Effector memory CD8-positive, alpha-beta T cell (primary cell): ENCODE measurements around the gene ZBTB46.
A peak's percentile ranks its signal among the peaks of the same experiment; 100 is the strongest.

Source experiments
- ATAC-seq: fragments of 150-1000 bp; cut with Tn5 transposase; replicated peaks from 2 replicates; pipeline ENCODE4 v1.10.0; 2021; ENCODE audit warnings: mild to moderate bottlenecking, moderate library complexity
- DNase-seq, 3 experiments: peaks; one replicate each; pipeline ENCODE4 v3.0.0; 2021
- H3K27ac Mint-ChIP-seq, 2 donors: one replicate each; pipeline ENCODE4 v1.8.0; 2022; ENCODE audit warnings: mild to moderate bottlenecking in 2 of 2, mixed read lengths in 2 of 2, moderate library complexity in 2 of 2
- H3K27me3 Mint-ChIP-seq, 2 donors: one replicate each; pipeline ENCODE4 v1.8.0; 2022; ENCODE audit warnings: mixed read lengths in 2 of 2
- H3K36me3 Mint-ChIP-seq: one replicate; pipeline ENCODE4 v1.8.0; 2022; ENCODE audit warnings: mild to moderate bottlenecking, moderate library complexity, mixed read lengths; ENCODE audit not compliant: insufficient read depth
- H3K4me1 Mint-ChIP-seq, 2 donors: one replicate each; pipeline ENCODE4 v1.8.0; 2022; ENCODE audit warnings: low read depth in 2 of 2, mixed read lengths in 2 of 2
- H3K4me3 Mint-ChIP-seq, 2 donors: one replicate each; pipeline ENCODE4 v1.8.0; 2022; ENCODE audit warnings: mild to moderate bottlenecking in 2 of 2, mixed read lengths in 2 of 2, moderate library complexity in 2 of 2
- H3K9me3 Mint-ChIP-seq, 2 donors: one replicate each; pipeline ENCODE4 v1.8.0; 2022; ENCODE audit warnings: mixed read lengths in 2 of 2

ZBTB46 gene

DNA sequence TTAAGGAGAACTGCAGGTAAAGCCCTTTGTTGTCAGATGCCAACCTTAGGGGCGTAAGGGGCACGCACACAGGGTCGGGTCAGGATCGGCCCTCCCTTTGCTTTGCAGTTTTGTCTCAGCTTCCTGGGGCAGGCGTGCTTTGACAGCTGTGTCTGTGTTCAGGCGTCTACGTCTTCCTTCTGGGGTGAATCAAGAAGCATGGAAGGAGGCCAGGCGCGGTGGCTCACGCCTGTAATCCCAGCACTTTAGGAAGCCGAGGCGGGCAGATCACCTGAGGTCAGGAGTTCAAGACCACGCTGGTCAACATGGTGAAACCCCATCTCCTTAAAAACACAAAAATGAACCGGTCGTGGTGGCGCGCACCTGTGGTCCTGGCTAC lies 121.9 kb downstream of the ZBTB46 start:
- DNase-seq (no peak), ATAC-seq (no peak)
- H3K27me3 Mint-ChIP-seq, result no peaks in the 10 kb centered on the region
- H3K4me3 Mint-ChIP-seq, result peak overlapping the region; percentile 85 to 87
- H3K36me3 Mint-ChIP-seq, result peaks cover 63% of the 10 kb centered on the region
- H3K27ac Mint-ChIP-seq, result peak overlapping the region; percentile 52 to 94
- H3K9me3 Mint-ChIP-seq, result no peaks in the 10 kb centered on the region
- peaks cover 37 to 38% of the 10 kb centered on the region in 2 donors for H3K4me1 Mint-ChIP-seq

DNA sequence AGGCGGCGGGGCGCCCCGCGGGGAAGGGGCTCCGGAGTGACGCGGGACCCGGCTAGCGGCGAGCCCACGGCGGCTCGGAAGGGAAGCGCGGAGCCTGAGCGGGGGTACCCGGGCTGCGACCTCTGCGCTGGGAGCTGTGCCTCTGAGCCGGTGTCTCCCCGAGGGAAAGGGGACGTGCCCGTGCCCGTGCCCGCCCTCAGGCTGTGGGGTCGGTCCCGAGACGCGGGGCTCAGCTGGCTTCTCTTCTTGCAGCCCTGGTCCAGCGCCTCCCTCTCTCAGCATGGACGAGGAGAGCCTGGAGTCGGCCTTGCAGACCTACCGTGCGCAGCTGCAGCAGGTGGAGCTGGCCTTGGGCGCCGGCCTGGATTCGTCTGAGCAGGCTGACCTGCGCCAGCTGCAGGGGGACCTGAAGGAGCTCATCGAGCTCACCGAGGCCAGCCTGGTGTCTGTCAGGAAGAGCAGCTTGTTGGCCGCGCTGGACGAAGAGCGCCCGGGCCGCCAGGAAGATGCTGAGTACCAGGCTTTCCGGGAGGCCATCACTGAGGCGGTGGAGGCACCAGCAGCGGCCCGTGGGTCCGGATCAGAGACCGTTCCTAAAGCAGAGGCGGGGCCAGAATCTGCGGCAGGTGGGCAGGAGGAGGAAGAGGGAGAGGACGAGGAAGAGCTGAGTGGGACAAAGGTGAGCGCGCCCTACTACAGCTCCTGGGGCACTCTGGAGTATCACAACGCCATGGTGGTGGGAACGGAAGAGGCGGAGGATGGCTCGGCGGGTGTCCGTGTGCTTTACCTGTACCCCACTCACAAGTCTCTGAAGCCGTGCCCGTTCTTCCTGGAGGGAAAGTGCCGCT lies 122.5 kb downstream of the ZBTB46 start:
- no peaks in the 10 kb centered on the region for H3K27me3 Mint-ChIP-seq
- peak overlapping the region; percentile 52 to 94 for H3K27ac Mint-ChIP-seq
- peaks cover 37 to 38% of the 10 kb centered on the region in 2 donors for H3K4me1 Mint-ChIP-seq
- no peaks in the 10 kb centered on the region for H3K9me3 Mint-ChIP-seq
- DNase-seq, result no peak
- ATAC-seq, result peak; percentile 23
- peaks cover 65% of the 10 kb centered on the region for H3K36me3 Mint-ChIP-seq
- peak overlapping the region; percentile 85 to 87 for H3K4me3 Mint-ChIP-seq

DNA sequence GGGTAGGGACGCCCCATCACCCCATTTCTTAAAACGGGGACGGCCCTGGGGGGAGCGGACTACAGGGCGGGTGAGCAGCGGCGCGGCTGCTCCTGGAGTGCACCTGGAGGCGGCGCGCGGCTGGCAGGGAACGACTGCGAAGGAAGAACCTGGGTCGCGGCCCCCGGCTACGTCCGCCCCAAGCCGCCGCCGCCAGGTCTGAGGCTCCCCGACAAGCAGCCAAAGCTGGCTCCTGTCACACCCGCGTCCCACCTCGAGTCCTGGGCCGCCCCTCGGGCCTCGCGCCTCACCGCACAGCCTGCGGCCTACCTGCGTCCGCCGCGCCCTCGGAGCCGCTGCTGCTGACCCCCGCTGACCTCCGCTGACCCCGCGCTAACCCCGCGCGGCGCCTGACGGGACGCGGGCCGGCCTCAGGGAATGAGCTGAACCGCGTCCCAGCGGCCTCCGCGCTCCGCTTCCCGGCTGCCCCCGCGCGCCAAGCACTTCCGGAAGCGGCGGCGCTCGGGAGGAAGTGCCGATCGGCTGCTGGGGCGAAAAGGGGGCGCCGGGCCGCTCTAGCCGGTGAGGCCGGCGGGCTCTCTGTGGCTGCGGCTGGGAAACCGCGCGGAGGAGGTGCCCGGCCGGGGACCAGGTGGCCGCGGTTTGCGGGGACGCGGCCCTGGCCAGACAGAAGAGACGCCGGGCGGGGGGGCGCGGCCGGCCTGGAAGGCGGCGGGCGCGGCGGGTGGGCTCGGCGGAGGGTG lies 123.3 kb downstream of the ZBTB46 start, which contains the start of the genes ARFRP1 and ZGPAT:
Gene ARFRP1, minus strand, starts transcription at position 419 of the 743 bp plus-strand sequence. CDS start 885 bp downstream, outside the sequence.
Gene ZGPAT, plus strand, starts transcription at position 482 of the 743 bp plus-strand sequence. CDS start 542 bp downstream, outside the sequence.
- peak within 1 kb of the TSS; percentile 85 to 87 for H3K4me3 Mint-ChIP-seq
- H3K9me3 Mint-ChIP-seq, result no peaks in the 10 kb centered on the region
- H3K4me1 Mint-ChIP-seq, result peaks cover 37 to 38% of the 10 kb centered on the region in 2 donors
- peak; percentile 82 for ATAC-seq
- peak within 1 kb of the TSS; percentile 82 to 94 for H3K27ac Mint-ChIP-seq
- peaks cover 66% of the 10 kb centered on the region for H3K36me3 Mint-ChIP-seq
- DNase-seq, result peak; percentile 78 to 83 (median 79)
- H3K27me3 Mint-ChIP-seq, result no peaks in the 10 kb centered on the region

DNA sequence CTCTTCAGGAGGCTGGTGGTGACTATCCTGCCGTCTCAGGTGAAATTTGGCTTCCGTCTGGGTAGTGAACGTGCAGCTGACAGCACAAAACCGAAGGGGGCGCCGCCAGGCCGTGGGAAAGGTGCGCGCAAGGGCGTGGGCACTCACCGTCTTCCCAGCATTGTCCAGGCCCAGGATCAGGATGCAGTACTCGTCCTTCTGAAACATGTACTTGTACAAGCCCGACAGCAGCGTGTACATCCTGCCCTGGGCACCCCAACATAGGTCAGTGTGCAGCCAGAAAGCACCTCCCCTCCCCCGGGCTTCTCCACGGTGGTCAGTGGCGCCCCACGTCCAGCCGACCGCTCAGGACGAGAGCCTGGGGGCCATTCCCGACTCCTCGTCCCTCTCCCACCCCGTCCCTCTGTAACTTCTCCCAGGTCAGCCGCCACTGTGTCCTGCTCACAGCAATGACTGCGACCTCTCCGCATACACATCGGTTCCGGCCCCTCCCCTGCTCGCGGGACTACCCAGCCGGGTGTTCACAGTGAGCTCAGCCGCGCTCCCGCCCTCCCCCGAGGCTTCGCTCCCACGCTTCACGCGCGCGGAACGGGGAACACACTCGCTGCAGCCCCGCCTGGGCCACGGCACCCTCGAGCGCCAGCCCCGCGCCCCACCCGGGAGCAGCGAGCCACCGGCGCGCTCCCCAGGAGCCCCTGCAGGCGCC lies 124.1 kb downstream of the ZBTB46 start:
- peaks cover 29 to 35% of the 10 kb centered on the region in 2 donors for H3K4me1 Mint-ChIP-seq
- DNase-seq (peak; percentile 45 to 56 (median 50)), ATAC-seq (peak; percentile 58)
- no peaks in the 10 kb centered on the region for H3K9me3 Mint-ChIP-seq
- peak overlapping the region; percentile 85 to 87 for H3K4me3 Mint-ChIP-seq
- no peaks in the 10 kb centered on the region for H3K27me3 Mint-ChIP-seq
- peaks cover 59% of the 10 kb centered on the region for H3K36me3 Mint-ChIP-seq
- H3K27ac Mint-ChIP-seq, result peak overlapping the region; percentile 82 to 94

DNA sequence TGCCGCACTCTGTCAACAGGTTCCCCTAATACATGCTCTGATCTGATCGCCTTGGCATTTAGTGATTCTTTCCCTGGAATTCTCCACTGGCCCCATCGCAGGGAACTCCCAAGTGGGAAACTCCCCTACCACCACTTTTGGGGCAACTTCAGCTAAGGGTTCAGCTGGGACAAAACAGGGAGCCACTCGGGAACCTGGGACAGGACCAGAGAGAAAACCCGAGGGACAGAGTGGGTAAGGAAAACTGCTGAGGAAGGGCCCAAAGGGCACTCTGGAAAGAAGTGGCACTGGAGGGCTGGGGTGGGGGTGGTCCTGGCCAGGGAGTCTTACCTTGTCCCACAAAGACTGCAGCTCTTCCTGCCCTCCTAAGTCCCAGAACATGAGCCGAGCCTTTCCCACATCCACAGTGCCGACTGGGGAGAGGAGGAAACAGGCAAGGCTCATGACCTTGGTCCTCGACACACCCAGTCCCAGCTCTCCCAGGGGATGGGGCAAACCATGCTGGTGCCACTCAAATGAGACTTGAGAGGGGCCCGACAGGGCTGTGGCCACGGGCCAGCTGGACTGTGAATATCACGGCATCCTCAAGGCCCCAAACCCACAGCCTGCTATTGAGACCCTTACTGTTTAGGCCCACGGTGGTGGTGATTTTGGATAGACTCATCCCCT lies 124.9 kb downstream of the ZBTB46 start:
- Mint-ChIP-seq H3K27me3 (no peaks in the 10 kb centered on the region), H3K36me3 (peaks cover 51% of the 10 kb centered on the region), H3K4me3 (peak overlapping the region; percentile 85 to 87), H3K4me1 (peaks cover 25 to 37% of the 10 kb centered on the region in 2 donors), H3K27ac (peak overlapping the region; percentile 82 to 94), H3K9me3 (no peaks in the 10 kb centered on the region)
- DNase-seq (no peak), ATAC-seq (no peak)

DNA sequence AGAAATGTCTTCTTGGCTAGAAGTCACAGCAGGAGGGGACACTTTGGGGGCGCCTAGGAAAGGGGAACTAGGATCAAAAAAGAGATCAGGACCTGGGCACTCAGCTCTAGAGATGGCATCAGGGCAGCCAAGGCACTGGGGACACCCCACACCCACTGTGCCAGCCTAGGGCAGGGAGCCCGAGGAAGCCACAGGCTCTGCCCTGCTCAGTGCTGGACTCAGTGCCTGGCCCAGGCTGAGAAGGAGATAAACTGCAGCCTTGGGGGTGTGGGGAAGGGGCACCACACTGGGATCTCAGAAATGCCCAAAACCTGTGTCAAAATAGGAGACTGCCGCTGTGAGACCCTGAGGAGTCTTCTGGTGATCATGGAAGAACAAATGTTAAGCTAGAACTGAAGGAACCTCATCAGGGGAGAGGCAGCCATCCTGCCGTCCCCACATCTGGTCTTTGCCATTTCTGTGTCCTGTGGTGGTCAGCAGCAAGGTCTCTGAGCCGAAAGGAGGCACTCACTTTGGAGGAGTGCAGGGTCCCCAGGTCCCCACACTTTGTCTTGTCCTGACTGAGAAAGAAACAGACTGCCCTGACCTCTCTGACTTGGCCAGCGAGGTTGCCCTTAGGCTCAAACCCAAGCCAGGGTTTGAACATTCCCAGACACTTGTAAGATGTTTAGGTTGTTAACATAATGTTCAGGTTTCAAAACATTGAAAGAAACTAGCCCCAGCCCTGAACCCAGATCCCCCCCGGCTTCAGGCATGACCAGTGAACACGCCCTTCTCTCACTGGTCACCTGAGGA lies 125.6 kb downstream of the ZBTB46 start:
- no peaks in the 10 kb centered on the region for H3K27me3 Mint-ChIP-seq
- ATAC-seq, result no peak
- H3K36me3 Mint-ChIP-seq, result peaks cover 47% of the 10 kb centered on the region
- no peak overlapping the region for H3K27ac Mint-ChIP-seq
- H3K9me3 Mint-ChIP-seq, result no peaks in the 10 kb centered on the region
- peak overlapping the region; percentile 31 to 85 for H3K4me3 Mint-ChIP-seq
- H3K4me1 Mint-ChIP-seq, result peaks cover 18 to 31% of the 10 kb centered on the region in 2 donors
- no peak for DNase-seq

DNA sequence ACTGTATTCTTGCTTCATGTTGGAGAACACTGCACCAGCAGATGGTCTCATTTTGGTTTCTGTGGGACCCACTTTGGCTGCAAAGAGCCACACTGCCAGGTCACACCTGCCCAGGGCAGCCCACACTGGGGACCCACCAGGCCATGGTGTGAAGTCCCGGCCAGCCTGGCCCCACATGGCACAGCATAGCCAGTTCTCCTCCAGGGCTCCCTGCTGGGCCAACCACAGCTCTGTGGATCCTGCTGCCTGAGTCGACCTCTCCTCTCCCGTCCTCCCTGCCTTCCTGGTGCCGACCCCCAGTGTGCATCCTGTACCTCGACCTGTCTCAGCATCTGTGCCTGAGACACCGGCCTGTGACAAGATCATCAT lies 126.3 kb downstream of the ZBTB46 start:
- Mint-ChIP-seq H3K9me3 (no peaks in the 10 kb centered on the region), H3K4me1 (peaks cover 15 to 31% of the 10 kb centered on the region in 2 donors), H3K36me3 (peaks cover 44% of the 10 kb centered on the region), H3K27ac (peak overlapping the region in 1 of 2 donors; percentile 62), H3K27me3 (no peaks in the 10 kb centered on the region), H3K4me3 (no peak overlapping the region)
- DNase-seq, result no peak
- ATAC-seq, result no peak

DNA sequence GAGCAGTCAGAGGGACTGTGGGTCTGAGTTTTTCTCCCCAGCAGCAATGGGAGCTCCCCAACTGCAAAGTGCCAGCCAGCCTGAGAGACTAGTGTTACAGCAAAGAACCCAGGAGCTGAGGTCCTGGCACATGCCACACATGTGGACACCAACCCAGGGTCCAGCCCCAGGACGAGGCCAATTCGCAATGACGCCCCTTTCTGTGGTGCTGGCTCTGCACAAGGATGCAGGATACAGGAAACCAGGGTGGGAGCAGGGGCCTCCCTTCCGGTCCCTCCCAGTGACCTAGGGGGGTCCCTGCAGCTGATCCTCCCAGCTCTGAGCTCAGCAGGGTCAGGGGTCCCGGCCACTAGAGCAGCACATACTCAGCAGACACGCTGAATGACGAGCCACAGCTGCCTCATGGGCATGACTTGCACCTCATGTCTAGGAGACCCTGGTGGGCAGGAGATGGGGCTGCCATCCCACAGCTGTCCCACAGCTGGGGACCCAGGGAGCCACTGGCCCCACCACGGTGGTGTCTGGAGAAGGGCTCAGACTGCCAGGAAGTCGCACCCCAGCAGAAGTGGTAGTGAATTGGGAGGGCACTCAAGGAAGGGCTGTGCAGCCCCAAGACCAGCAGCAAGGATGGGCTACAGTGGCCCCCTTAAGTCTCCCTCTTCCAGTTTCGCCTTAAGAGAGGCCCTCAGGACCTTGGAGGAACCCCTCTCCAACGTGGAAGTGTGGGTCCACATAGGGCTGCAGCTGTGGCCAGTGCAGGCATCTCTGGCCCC lies 126.9 kb downstream of the ZBTB46 start:
- Mint-ChIP-seq H3K4me1 (peaks cover 18 to 31% of the 10 kb centered on the region in 2 donors), H3K27me3 (no peaks in the 10 kb centered on the region), H3K4me3 (no peak overlapping the region), H3K36me3 (peaks cover 39% of the 10 kb centered on the region), H3K9me3 (no peaks in the 10 kb centered on the region), H3K27ac (peak overlapping the region; percentile 28 to 62)
- ATAC-seq (no peak), DNase-seq (no peak)

DNA sequence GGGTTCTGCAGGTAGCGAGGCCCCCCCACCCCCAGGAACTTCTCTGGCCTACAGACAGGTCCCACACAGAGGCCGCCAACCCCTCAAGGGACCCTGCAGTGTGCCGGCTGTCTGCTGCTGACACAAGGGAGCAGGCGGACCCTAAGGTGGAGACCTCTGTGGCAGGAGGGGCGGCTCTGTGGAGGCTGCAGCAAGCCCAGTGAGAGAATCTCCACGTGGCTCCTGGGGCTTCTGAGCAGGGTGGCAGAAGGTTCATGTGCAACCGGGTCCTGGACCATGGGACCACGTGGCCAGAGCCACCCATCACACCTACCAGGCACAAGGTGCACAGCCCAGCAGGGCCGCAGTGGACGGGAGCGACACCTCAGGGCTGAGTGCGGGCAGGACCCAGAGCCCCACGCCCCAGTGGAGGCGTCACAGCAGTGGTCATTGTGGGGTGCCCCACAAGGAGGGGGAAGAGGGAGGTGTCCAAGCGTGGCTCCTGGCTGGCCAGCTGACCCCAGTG lies 127.5 kb downstream of the ZBTB46 start:
- no peak overlapping the region for H3K4me3 Mint-ChIP-seq
- no peak for ATAC-seq
- H3K36me3 Mint-ChIP-seq, result peaks cover 34% of the 10 kb centered on the region
- H3K27ac Mint-ChIP-seq, result peak overlapping the region; percentile 28 to 78
- no peak for DNase-seq
- no peaks in the 10 kb centered on the region for H3K27me3 Mint-ChIP-seq
- H3K9me3 Mint-ChIP-seq, result no peaks in the 10 kb centered on the region
- peaks cover 17 to 25% of the 10 kb centered on the region in 2 donors for H3K4me1 Mint-ChIP-seq

DNA sequence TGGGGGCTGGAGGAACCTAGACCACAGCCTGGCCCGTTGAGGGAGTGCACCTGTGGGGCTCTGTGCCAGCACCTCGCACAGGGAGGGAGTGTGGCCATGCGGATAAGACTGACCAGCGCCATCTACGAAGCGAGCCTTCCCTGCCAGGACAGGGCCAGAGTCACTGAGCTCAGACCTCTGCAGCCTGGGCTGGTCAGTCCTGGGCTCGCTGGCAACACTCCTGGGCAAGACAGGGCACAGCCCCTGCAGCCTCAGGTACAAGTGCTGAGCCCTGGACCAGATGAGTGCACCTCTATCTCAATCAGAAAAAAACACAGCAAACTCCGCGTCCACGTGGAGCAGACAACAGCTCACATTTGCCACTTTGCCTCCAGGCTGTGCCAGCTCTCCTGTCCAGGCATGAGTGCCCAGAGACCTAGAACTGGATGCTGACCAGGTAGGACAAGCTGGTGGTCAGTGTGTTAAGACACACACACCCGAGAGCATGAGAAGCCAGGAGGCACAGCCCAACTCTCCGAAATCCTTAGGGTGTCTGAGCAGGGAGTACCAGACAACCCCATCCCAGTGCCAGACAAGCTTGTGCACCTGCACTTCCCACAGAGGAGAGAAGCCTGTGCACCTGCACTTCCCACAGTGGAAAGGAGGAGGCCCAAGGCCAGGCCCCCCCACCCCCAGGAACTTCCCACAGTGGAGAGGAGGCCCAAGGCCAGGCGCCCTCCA lies 128.2 kb downstream of the ZBTB46 start:
- ATAC-seq (no peak), DNase-seq (no peak)
- Mint-ChIP-seq H3K27me3 (no peaks in the 10 kb centered on the region), H3K4me1 (peaks cover 15 to 24% of the 10 kb centered on the region in 2 donors), H3K4me3 (no peak overlapping the region), H3K36me3 (peaks cover 31% of the 10 kb centered on the region), H3K27ac (peak overlapping the region; percentile 68 to 78), H3K9me3 (no peaks in the 10 kb centered on the region)

DNA sequence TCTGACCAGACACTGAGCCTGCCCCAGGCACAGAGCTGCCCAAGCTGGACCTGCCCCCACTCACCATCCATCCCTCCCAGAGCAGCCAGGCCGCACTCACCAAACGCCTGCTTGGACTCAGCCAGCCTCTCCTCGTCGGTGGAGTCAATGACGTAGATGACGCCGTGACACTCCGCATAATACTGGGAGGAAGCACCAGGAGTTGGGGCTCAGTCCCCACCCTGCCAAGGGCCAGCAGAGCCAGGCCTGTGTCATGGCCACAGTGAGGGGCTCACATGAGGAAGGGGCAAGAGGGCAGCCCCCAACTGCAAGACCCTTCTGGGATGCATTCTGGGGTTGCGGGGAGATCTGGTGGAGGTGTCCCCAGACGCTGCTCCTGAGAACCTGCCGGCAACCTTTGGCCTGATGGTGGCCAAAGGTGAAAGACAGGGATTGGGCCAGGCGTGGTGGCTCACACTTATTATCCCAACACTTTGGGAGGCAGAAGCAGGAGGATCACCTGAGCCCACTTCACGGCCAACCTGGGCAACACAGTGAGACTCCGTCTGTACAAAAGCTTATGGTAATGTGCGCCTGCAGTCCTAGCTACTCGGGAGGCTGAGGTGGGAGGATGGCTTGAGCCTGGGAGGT lies 128.9 kb downstream of the ZBTB46 start:
- no peaks in the 10 kb centered on the region for H3K27me3 Mint-ChIP-seq
- H3K36me3 Mint-ChIP-seq, result peaks cover 31% of the 10 kb centered on the region
- no peaks in the 10 kb centered on the region for H3K9me3 Mint-ChIP-seq
- no peak for ATAC-seq
- DNase-seq, result no peak
- peaks cover 16 to 29% of the 10 kb centered on the region in 2 donors for H3K4me1 Mint-ChIP-seq
- H3K27ac Mint-ChIP-seq, result peak overlapping the region; percentile 68 to 78
- H3K4me3 Mint-ChIP-seq, result no peak overlapping the region
